SK-N-SH (cell line): ENCODE results near the gene ABHD1. TPM values are rescaled to one million over a fixed set of nuclear protein-coding genes. Genes with fewer than 3 reads are reported as not detected.

Source experiments
- CTCF ChIA-PET: fragments of 300-600, 350-600 bp; formaldehyde crosslinking; extraction: SDS; loops from one replicate; lab custom pipeline; 2021; lab: Yijun Ruan, JAX
- POLR2A ChIA-PET: fragments of 350-600 bp; sonication (Branson Sonifier 250); formaldehyde crosslinking; extraction: SDS; loops from one replicate; lab custom pipeline; 2020; ENCODE audit warnings: antibody characterized with exemption, inconsistent platforms; lab: Yijun Ruan, JAX
- DNase-seq: peaks from one replicate; pipeline ENCODE4 v3.0.0; 2012
- H2AFZ ChIP-seq: fragments of 200-600 bp; sonication (generic); 2 replicates; pipeline ENCODE4 v1.8.1; 2016; ENCODE audit warnings: antibody characterized with exemption, mild to moderate bottlenecking, low read depth
- H3F3A ChIP-seq: fragments of 200-600 bp; sonication (generic); replicated peaks from 2 replicates; pipeline ENCODE3; 2016; ENCODE audit warnings: antibody characterized with exemption, mild to moderate bottlenecking; ENCODE audit not compliant: insufficient read depth
- H3K27ac ChIP-seq, 2 experiments: fragments of 200-500 bp in 1 of 2; fragments of 200-600 bp in 1 of 2; sonication (Bioruptor generic) in 1 of 2; sonication (generic), shearing (Covaris generic) in 1 of 2; 2 replicates each; pipeline versions ENCODE4 v1.5.1 to v1.6.1; 2014 to 2016; ENCODE audit warnings: low read depth in 2 of 2, inconsistent platforms in 1 of 2, low read length in 1 of 2, mild to moderate bottlenecking in 1 of 2, mixed read lengths in 1 of 2
- H3K27me3 ChIP-seq: fragments of 200-600 bp; sonication (generic), shearing (Covaris generic); 2 replicates; pipeline ENCODE4 v1.6.1; 2016; ENCODE audit warnings: mixed run types; ENCODE audit not compliant: insufficient read depth
- H3K36me3 ChIP-seq, 2 experiments: fragments of 200-500 bp in 1 of 2; fragments of 200-600 bp in 1 of 2; sonication (Bioruptor generic) in 1 of 2; sonication (generic) in 1 of 2; replicated peaks in 1 of 2; 2 replicates each; pipeline versions ENCODE3 to v1.5.1; 2014 to 2016; ENCODE audit warnings: low read length in 1 of 2, mild to moderate bottlenecking in 1 of 2; ENCODE audit not compliant: insufficient read depth in 2 of 2, control insufficient read depth in 1 of 2
- H3K4me1 ChIP-seq, 2 experiments: fragments of 200-500 bp in 1 of 2; fragments of 200-600 bp in 1 of 2; sonication (Bioruptor generic) in 1 of 2; sonication (generic), shearing (Covaris generic) in 1 of 2; 2 replicates each; pipeline versions ENCODE4 v1.5.1 to v1.6.1; 2014 to 2016; ENCODE audit warnings: low read depth in 1 of 2, low read length in 1 of 2, mixed run types in 1 of 2; ENCODE audit not compliant: insufficient read depth in 2 of 2, control insufficient read depth in 1 of 2
- H3K4me2 ChIP-seq: fragments of 200-600 bp; sonication (generic), shearing (Covaris generic); 2 replicates; pipeline ENCODE4 v1.6.1; 2017; ENCODE audit warnings: mixed run types
- H3K4me3 ChIP-seq, 2 experiments: fragments of 200-500 bp in 1 of 2; fragments of 200-600 bp in 1 of 2; sonication (Bioruptor generic) in 1 of 2; sonication (generic), shearing (Covaris generic) in 1 of 2; 2 replicates each; pipeline versions ENCODE4 v1.5.1 to v1.8.1; 2014 to 2016; ENCODE audit warnings: low read depth in 2 of 2, inconsistent platforms in 1 of 2, low read length in 1 of 2, mild to moderate bottlenecking in 1 of 2, mixed read lengths in 1 of 2, moderate library complexity in 1 of 2
- H3K79me2 ChIP-seq: fragments of 200-600 bp; sonication (generic); 2 replicates; pipeline ENCODE4 v1.8.1; 2017; ENCODE audit warnings: mild to moderate bottlenecking; ENCODE audit not compliant: insufficient read depth
- H3K9ac ChIP-seq: fragments of 200-600 bp; sonication (generic); 2 replicates; pipeline ENCODE4 v1.6.1; 2017; ENCODE audit warnings: mixed run types
- H3K9me2 ChIP-seq: fragments of 200-600 bp; sonication (generic); 2 replicates; pipeline ENCODE4 v1.6.1; 2017; ENCODE audit warnings: mixed run types
- H3K9me3 ChIP-seq: fragments of 200-600 bp; sonication (generic); 2 replicates; pipeline ENCODE4 v1.6.1; 2017; ENCODE audit warnings: mixed run types, mild to moderate bottlenecking, moderate library complexity
- H4K20me1 ChIP-seq: fragments of 200-600 bp; sonication (generic); 2 replicates; pipeline ENCODE4 v1.6.1; 2017; ENCODE audit warnings: mild to moderate bottlenecking, mixed run types; ENCODE audit not compliant: insufficient read depth
- EZH2phosphoT487 ChIP-seq: fragments of 200-600 bp; sonication (generic); IDR thresholded peaks from 2 replicates; pipeline ENCODE4 v1.6.1; 2017; ENCODE audit warnings: low read depth, mixed run types, mild to moderate bottlenecking, antibody characterized with exemption, moderate library complexity, borderline replicate concordance
- FOXJ3 ChIP-seq: sonication (generic); formaldehyde crosslinking; IDR thresholded peaks from 2 replicates; pipeline ENCODE4 v1.5.1; 2020; ENCODE audit warnings: mild to moderate bottlenecking, missing genetic modification reagents
- FOXM1 ChIP-seq: IDR thresholded peaks from 2 replicates; pipeline ENCODE4 v1.4.0; 2012; ENCODE audit warnings: low read depth, mild to moderate bottlenecking
- GABPA ChIP-seq: IDR thresholded peaks from 2 replicates; pipeline ENCODE4 v1.4.0; 2012; ENCODE audit warnings: low read depth, mild to moderate bottlenecking
- GATA2 ChIP-seq: sonication (generic); formaldehyde crosslinking; IDR thresholded peaks from 2 replicates; pipeline ENCODE4 v1.5.0; 2020; ENCODE audit warnings: mild to moderate bottlenecking, missing genetic modification reagents
- MAX ChIP-seq: IDR thresholded peaks from 2 replicates; pipeline ENCODE4 v1.4.0; 2012; ENCODE audit warnings: low read depth
- MXI1 ChIP-seq: IDR thresholded peaks from 2 replicates; pipeline ENCODE4 v1.6.1; 2012; ENCODE audit warnings: mild to moderate bottlenecking, low read depth, low read length, improper control_type of control experiment
- NFIC ChIP-seq: IDR thresholded peaks from 2 replicates; pipeline ENCODE4 v1.4.0; 2012; ENCODE audit warnings: borderline replicate concordance
- RCOR1 ChIP-seq: fragments of 150-350 bp; IDR thresholded peaks from 2 replicates; pipeline ENCODE4 v1.6.1; 2017; ENCODE audit warnings: antibody characterized with exemption, low read length
- RFX5 ChIP-seq: IDR thresholded peaks from 2 replicates; pipeline ENCODE4 v1.6.1; 2012; ENCODE audit warnings: mild to moderate bottlenecking, improper control_type of control experiment, low read length
- RXRA ChIP-seq: IDR thresholded peaks from 2 replicates; pipeline ENCODE4 v1.4.0; 2012; ENCODE audit warnings: low read depth, mild to moderate bottlenecking, borderline replicate concordance
- SMC3 ChIP-seq: IDR thresholded peaks from 2 replicates; pipeline ENCODE4 v1.6.1; 2012; ENCODE audit warnings: low read depth, low read length, improper control_type of control experiment
- TEAD4 ChIP-seq: IDR thresholded peaks from 2 replicates; pipeline ENCODE4 v1.4.0; 2012; ENCODE audit warnings: mild to moderate bottlenecking, borderline replicate concordance; ENCODE audit not compliant: insufficient read depth
- YY1 ChIP-seq: IDR thresholded peaks from 2 replicates; pipeline ENCODE4 v1.4.0; 2012; ENCODE audit warnings: low read depth, mild to moderate bottlenecking
- ZBTB33 ChIP-seq: IDR thresholded peaks from 2 replicates; pipeline ENCODE4 v1.4.0; 2012; ENCODE audit warnings: low read depth, borderline replicate concordance
- WGBS: methylation state at CpG from one replicate; pipeline ENCODE4 v1.1.6; 2017; ENCODE audit warnings: low lambda C conversion rate; 5-methylcytosine and 5-hydroxymethylcytosine counted together
- polyA plus RNA-seq, 3 experiments: library from polyadenylated mRNA; depleted of rRNA; stranded (reverse); fragments of >200 nt; gene quantifications; 2 replicates each; pipeline ENCODE4 v1.2.3, GENCODE V29; 2012
- TF ChIP-seq, protein P1 (sequence below): fragments of 200-600 bp; sonication (generic); IDR thresholded peaks from 2 replicates; pipeline ENCODE4 v1.6.1; 2017; ENCODE audit warnings: antibody characterized with exemption, mild to moderate bottlenecking, moderate library complexity

The ABHD1 gene
- polyA plus RNA-seq, 1 of the 3 experiments (the other 2 are of a cell fraction) = 3.3 TPM

DNA sequence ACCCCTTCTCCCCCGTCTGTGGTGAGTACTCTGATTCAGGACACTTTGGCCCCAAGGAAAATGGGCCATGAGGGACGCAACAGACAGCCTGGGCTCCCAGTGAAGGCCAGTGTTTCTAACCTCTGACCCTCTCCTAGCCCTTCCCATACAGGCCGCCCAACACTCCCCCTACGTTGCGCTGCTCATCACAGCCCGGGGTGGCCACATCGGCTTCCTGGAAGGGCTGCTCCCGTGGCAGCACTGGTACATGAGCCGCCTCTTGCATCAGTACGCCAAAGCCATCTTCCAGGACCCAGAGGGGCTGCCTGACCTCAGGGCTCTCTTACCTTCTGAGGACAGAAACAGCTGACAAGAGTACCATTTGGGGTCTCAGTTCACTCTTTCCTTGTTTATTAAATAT, 6.8 kb downstream of the ABHD1 start:
- CTCF ChIA-PET = interaction anchor here (6.3 kb wide), 1 partner anchor 41 kb away, joined by 43 read pairs; no protein-coding TSS in a partner anchor
- Histone ChIP-seq H3F3A (no peaks in the 10 kb centered on the region), H3K9me3 (no peaks in the 10 kb centered on the region), H3K27ac (no peak overlapping the region), H3K36me3 (peaks cover 9 to 32% of the 10 kb centered on the region in 2 experiments), H3K9ac (no peak overlapping the region), H3K4me3 (no peak overlapping the region), H3K9me2 (no peaks in the 10 kb centered on the region), H2AFZ (no peak overlapping the region), H3K4me2 (no peak overlapping the region), H4K20me1 (peaks cover 9% of the 10 kb centered on the region; the same call in 1 of the 2 replicates), H3K4me1 (peaks cover 7 to 14% of the 10 kb centered on the region in 2 experiments; a peak in 3 of 4 replicates), H3K79me2 (peaks cover 21% of the 10 kb centered on the region), H3K27me3 (no peaks in the 10 kb centered on the region)
- no peak for TF ChIP-seq FOXM1
- no peak for TF ChIP-seq SMC3
- TF ChIP-seq TEAD4 = no peak
- TF ChIP-seq RXRA = no peak
- no peak for TF ChIP-seq MAX
- TF ChIP-seq FOXJ3 (CRISPR knock-in tag) = no peak
- no peak for TF ChIP-seq YY1
- TF ChIP-seq NFIC = no peak
- no peak for TF ChIP-seq GABPA
- TF ChIP-seq RFX5 = no peak
- TF ChIP-seq ZBTB33 = no peak
- no peak for TF ChIP-seq EZH2phosphoT487
- no peak for TF ChIP-seq RCOR1
- no peak for TF ChIP-seq MXI1
- TF ChIP-seq GATA2 (CRISPR knock-in tag) = no peak
- TF ChIP-seq, protein P1, sequence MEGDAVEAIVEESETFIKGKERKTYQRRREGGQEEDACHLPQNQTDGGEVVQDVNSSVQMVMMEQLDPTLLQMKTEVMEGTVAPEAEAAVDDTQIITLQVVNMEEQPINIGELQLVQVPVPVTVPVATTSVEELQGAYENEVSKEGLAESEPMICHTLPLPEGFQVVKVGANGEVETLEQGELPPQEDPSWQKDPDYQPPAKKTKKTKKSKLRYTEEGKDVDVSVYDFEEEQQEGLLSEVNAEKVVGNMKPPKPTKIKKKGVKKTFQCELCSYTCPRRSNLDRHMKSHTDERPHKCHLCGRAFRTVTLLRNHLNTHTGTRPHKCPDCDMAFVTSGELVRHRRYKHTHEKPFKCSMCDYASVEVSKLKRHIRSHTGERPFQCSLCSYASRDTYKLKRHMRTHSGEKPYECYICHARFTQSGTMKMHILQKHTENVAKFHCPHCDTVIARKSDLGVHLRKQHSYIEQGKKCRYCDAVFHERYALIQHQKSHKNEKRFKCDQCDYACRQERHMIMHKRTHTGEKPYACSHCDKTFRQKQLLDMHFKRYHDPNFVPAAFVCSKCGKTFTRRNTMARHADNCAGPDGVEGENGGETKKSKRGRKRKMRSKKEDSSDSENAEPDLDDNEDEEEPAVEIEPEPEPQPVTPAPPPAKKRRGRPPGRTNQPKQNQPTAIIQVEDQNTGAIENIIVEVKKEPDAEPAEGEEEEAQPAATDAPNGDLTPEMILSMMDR = no peak
- DNase-seq = no peak
- POLR2A ChIA-PET = no interaction called here
- 93% methylated on average over 10 of the region's 10 CpGs for WGBS
